Measurements from ENCODE around the gene PLD1.

PLD1 gene

DNA sequence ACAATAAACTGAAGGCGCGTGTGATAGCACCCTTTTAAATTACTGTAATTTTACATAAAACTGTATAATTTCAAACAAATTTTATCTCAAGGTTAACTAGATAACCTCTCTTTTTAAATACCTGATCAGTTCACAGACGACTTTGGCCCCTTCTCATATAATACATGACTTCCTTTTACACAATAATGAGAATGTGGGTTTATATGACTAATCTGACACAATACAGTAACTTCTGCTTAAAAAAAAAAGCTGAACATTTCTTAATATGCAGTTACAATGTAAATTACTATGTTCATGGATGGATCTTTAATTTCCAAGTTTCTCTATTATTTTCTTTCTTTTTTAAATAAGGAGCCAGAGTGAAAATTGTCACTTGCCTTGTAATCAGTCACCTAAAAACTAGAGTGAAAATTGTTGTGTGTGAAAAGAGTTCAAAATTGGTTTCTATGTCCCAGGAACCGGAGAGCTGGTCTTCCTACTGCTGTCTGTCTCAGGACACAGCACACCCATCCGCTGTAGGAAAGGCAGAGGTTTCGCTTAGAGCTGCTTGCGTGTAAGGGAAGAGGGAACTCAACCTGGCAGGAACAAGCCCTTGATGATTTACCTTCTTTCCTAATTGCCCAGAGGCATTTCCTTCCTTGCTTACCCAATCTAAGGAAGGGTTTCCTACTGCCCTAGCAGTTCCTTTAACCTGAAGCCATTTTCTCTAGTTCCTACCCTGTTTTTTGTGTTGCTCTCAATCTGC is 33.3 kb downstream of the PLD1 start:
- no peak for TF ChIP-seq POLR2AphosphoS5 (IDR thresholded peaks at IDR 0.05; ENCODE audit: low read depth, low read length)
- no peak for TF ChIP-seq TAF1 (IDR thresholded peaks at IDR 0.05; ENCODE audit: borderline replicate concordance, insufficient read depth, low read length)
- no peak for TF ChIP-seq SIN3A (IDR thresholded peaks at IDR 0.05; ENCODE audit: borderline replicate concordance, insufficient read depth, low read length)
- TF ChIP-seq, protein P1, sequence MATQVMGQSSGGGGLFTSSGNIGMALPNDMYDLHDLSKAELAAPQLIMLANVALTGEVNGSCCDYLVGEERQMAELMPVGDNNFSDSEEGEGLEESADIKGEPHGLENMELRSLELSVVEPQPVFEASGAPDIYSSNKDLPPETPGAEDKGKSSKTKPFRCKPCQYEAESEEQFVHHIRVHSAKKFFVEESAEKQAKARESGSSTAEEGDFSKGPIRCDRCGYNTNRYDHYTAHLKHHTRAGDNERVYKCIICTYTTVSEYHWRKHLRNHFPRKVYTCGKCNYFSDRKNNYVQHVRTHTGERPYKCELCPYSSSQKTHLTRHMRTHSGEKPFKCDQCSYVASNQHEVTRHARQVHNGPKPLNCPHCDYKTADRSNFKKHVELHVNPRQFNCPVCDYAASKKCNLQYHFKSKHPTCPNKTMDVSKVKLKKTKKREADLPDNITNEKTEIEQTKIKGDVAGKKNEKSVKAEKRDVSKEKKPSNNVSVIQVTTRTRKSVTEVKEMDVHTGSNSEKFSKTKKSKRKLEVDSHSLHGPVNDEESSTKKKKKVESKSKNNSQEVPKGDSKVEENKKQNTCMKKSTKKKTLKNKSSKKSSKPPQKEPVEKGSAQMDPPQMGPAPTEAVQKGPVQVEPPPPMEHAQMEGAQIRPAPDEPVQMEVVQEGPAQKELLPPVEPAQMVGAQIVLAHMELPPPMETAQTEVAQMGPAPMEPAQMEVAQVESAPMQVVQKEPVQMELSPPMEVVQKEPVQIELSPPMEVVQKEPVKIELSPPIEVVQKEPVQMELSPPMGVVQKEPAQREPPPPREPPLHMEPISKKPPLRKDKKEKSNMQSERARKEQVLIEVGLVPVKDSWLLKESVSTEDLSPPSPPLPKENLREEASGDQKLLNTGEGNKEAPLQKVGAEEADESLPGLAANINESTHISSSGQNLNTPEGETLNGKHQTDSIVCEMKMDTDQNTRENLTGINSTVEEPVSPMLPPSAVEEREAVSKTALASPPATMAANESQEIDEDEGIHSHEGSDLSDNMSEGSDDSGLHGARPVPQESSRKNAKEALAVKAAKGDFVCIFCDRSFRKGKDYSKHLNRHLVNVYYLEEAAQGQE (IDR thresholded peaks at IDR 0.05; ENCODE audit: insufficient read depth in 1 of 2, low read depth in 2 of 2, low read length in 2 of 2) = no peak
- no peak for TF ChIP-seq FOXP2 (optimal IDR thresholded peaks at IDR 0.05; ENCODE audit: borderline replicate concordance, extremely low read depth, extremely low read length, insufficient read depth)

- no peak for TF ChIP-seq TAF1 (IDR thresholded peaks at IDR 0.05; ENCODE audit: borderline replicate concordance, insufficient read depth, low read length)
- TF ChIP-seq, protein P1 (IDR thresholded peaks at IDR 0.05; ENCODE audit: insufficient read depth in 1 of 2, low read depth in 2 of 2, low read length in 2 of 2) = no peak
- no peak for TF ChIP-seq POLR2AphosphoS5 (IDR thresholded peaks at IDR 0.05; ENCODE audit: low read depth, low read length)
- TF ChIP-seq SIN3A (IDR thresholded peaks at IDR 0.05; ENCODE audit: borderline replicate concordance, insufficient read depth, low read length) = no peak
These were observed 33.9 kb downstream of the PLD1 start for GRCh38 chr3:171776411-171776810.

- no peak for TF ChIP-seq FOXP2 (optimal IDR thresholded peaks at IDR 0.05; ENCODE audit: borderline replicate concordance, extremely low read depth, extremely low read length, insufficient read depth)
- TF ChIP-seq, protein P1 (IDR thresholded peaks at IDR 0.05; ENCODE audit: insufficient read depth in 1 of 2, low read depth in 2 of 2, low read length in 2 of 2) = no peak
- TF ChIP-seq TAF1 (IDR thresholded peaks at IDR 0.05; ENCODE audit: borderline replicate concordance, insufficient read depth, low read length) = no peak
- TF ChIP-seq SIN3A (IDR thresholded peaks at IDR 0.05; ENCODE audit: borderline replicate concordance, insufficient read depth, low read length) = no peak
- no peak for TF ChIP-seq POLR2AphosphoS5 (IDR thresholded peaks at IDR 0.05; ENCODE audit: low read depth, low read length)
These were observed 34.3 kb downstream of the PLD1 start for GRCh38 chr3:171775943-171776342.

DNA sequence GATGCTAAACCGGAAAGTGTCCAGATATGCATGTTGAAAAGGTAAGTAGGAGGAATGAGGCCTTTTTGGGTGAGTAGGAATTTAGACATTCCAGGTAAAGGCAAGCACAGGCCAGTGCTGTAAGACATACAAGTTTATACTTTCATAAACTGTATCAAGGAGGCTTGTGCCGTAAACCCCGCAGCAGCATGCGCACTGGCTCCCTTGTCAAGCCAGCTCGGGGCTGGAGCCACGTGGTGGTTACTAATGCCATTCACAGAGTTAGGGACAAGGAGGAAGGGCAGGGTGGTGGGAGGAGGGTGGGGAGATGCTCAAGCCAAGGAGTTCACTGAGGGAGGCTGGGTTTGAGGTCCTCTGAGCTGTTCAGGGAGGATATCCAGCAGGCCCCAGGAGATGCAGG is 35.8 kb downstream of the PLD1 start:
- TF ChIP-seq TAF1 (IDR thresholded peaks at IDR 0.05; ENCODE audit: borderline replicate concordance, insufficient read depth, low read length) = no peak
- TF ChIP-seq SIN3A (IDR thresholded peaks at IDR 0.05; ENCODE audit: borderline replicate concordance, insufficient read depth, low read length) = no peak
- no peak for TF ChIP-seq FOXP2 (optimal IDR thresholded peaks at IDR 0.05; ENCODE audit: borderline replicate concordance, extremely low read depth, extremely low read length, insufficient read depth)
- TF ChIP-seq POLR2AphosphoS5 (IDR thresholded peaks at IDR 0.05; ENCODE audit: low read depth, low read length) = no peak
- TF ChIP-seq, protein P1 (IDR thresholded peaks at IDR 0.05; ENCODE audit: insufficient read depth in 1 of 2, low read depth in 2 of 2, low read length in 2 of 2) = no peak
